ENCODE results near the gene TCF20.

DNA sequence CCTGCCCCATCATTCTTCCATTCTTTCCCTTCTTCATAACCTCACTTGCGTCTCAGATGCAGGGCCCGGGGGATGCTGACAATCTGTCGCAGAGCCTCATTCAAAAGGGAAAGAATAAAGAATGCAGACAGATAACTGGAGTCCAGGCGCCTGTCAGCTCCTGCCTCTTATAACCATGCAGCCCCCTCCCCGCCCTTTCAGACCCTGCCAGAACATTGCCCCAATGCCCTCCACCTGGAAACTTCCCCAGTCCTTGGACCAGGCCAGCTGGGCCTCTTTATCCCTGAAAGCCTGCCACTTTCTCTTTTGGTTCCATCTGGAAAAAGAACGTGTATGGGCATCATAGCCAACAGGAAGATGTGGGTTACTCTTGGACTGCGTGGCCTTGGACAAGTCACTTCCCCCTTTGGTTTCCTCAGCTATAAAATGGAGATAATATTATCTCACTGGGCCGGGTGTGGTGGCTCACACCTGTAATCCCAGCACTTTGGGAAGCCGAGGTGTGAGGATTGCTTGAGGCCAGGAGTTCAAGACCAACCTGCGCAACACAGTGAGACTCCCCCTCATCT is 2.1 kb upstream of the TCF20 start:
- TF ChIP-seq, protein P1, sequence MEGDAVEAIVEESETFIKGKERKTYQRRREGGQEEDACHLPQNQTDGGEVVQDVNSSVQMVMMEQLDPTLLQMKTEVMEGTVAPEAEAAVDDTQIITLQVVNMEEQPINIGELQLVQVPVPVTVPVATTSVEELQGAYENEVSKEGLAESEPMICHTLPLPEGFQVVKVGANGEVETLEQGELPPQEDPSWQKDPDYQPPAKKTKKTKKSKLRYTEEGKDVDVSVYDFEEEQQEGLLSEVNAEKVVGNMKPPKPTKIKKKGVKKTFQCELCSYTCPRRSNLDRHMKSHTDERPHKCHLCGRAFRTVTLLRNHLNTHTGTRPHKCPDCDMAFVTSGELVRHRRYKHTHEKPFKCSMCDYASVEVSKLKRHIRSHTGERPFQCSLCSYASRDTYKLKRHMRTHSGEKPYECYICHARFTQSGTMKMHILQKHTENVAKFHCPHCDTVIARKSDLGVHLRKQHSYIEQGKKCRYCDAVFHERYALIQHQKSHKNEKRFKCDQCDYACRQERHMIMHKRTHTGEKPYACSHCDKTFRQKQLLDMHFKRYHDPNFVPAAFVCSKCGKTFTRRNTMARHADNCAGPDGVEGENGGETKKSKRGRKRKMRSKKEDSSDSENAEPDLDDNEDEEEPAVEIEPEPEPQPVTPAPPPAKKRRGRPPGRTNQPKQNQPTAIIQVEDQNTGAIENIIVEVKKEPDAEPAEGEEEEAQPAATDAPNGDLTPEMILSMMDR (IDR thresholded peaks at IDR 0.05): no peak
- TF ChIP-seq POLR2A (IDR thresholded peaks at IDR 0.05): no peak
